ENCODE measurements around the gene GJC3. TPM values are rescaled to one million over a fixed set of nuclear protein-coding genes. Genes with fewer than 3 reads are reported as not detected.
"Not testable (repeated sequence)": the region's sequence is repeated elsewhere in the genome, so short reads cannot be mapped to it uniquely, and the experiment has no call there.

GJC3 gene
- total RNA-seq, 1 experiment from 2014 or later, result 2.3 TPM

GRCh38 chr7:99953649-99954048 is 24.2 kb upstream of the GJC3 start:
- Histone ChIP-seq H4K20me1 (ENCODE audit: control insufficient read depth, insufficient read depth, insufficient read length) (no peaks in the 10 kb centered on the region), H3T11ph (ENCODE audit: low read length) (no peak overlapping the region), H4K91ac (ENCODE audit: insufficient read length, low read depth, low read length) (no peak overlapping the region), H3K18ac (ENCODE audit: insufficient read length, low read depth, low read length) (no peak overlapping the region), H3K56ac (ENCODE audit: insufficient read length, low read depth, low read length) (no peak overlapping the region), H3K14ac (ENCODE audit: insufficient read depth, low read length) (no peak overlapping the region), H3K23ac (ENCODE audit: insufficient read length, low read depth, low read length) (no peak overlapping the region), H2BK5ac (ENCODE audit: insufficient read length, low read length) (no peak overlapping the region), H3K79me1 (ENCODE audit: insufficient read depth, low read depth, low read length, poor library complexity, severe bottlenecking) (no peaks in the 10 kb centered on the region), H3K4me1 (ENCODE audit: insufficient read depth, low read length) (no peaks in the 10 kb centered on the region), H3K27ac (ENCODE audit: insufficient read length, low read depth, low read length) (no peak overlapping the region), H4K8ac (replicated peaks; ENCODE audit: insufficient read length, low read depth, low read length) (no peak overlapping the region), H3K4ac (ENCODE audit: low read depth, low read length) (no peak overlapping the region), H2BK20ac (ENCODE audit: low read depth, low read length, poor library complexity, severe bottlenecking) (no peak overlapping the region), H3K9ac (ENCODE audit: extremely low read depth, insufficient read length, low read length) (no peak overlapping the region), H3K79me2 (ENCODE audit: insufficient read depth, low read length) (no peaks in the 10 kb centered on the region), H2AFZ (ENCODE audit: low read length) (no peak overlapping the region), H4K5ac (ENCODE audit: insufficient read length, low read depth, low read length) (no peak overlapping the region), H3K27me3 (ENCODE audit: insufficient read depth, low read length) (no peaks in the 10 kb centered on the region), H2BK12ac (ENCODE audit: insufficient read length, low read depth, low read length) (no peak overlapping the region), H2AK5ac (ENCODE audit: insufficient read length, low read length) (peak overlapping the region; percentile 72), H2BK15ac (ENCODE audit: low read depth, low read length) (no peak overlapping the region), H3K9me3 (ENCODE audit: control insufficient read depth, low read depth, low read length) (no peaks in the 10 kb centered on the region), H3K4me2 (ENCODE audit: insufficient read depth, insufficient read length, low read length) (no peak overlapping the region), H3K23me2 (ENCODE audit: insufficient read length, low read depth, low read length, poor library complexity, severe bottlenecking) (no peaks in the 10 kb centered on the region), H2BK120ac (ENCODE audit: low read depth, low read length, poor library complexity, severe bottlenecking) (no peak overlapping the region)
- H3K4me1 Mint-ChIP-seq, result no peaks in the 10 kb centered on the region
- no peak for TF ChIP-seq CTCF (conservative IDR thresholded peaks at IDR 0.05)
- no peak overlapping the region; a peak in 1 of 7 replicates for H3K27ac Mint-ChIP-seq
- peaks cover 10% of the 10 kb centered on the region for H3K27me3 Mint-ChIP-seq (ENCODE audit: low read depth)
- WGBS (ENCODE audit: extremely low coverage, insufficient read length, low lambda C conversion rate), result no CpG with 5 or more reads among the region's 3 CpGs
- peaks cover 29 to 30% of the 10 kb centered on the region in 2 experiments for H3K9me3 Mint-ChIP-seq
- no peak for DNase-seq
- H3K4me3 Mint-ChIP-seq, result no peak overlapping the region
- peaks cover 15 to 27% (median 18%) of the 10 kb centered on the region in 3 experiments for H3K36me3 Mint-ChIP-seq (ENCODE audit: insufficient read depth in 1 of 3, low read depth in 3 of 3)

GRCh38 chr7:99952649-99953048 is 23.2 kb upstream of the GJC3 start:
- not testable (repeated sequence) for H3K4ac ChIP-seq (ENCODE audit: low read depth, low read length); H3K56ac ChIP-seq (ENCODE audit: insufficient read length, low read depth, low read length); H2BK5ac ChIP-seq (ENCODE audit: insufficient read length, low read length); H4K91ac ChIP-seq (ENCODE audit: insufficient read length, low read depth, low read length); H2BK12ac ChIP-seq (ENCODE audit: insufficient read length, low read depth, low read length); H3K27ac Mint-ChIP-seq; H2AFZ ChIP-seq (ENCODE audit: low read length); H4K5ac ChIP-seq (ENCODE audit: insufficient read length, low read depth, low read length); H3K27me3 ChIP-seq (ENCODE audit: insufficient read depth, low read length); H2BK120ac ChIP-seq (ENCODE audit: low read depth, low read length, poor library complexity, severe bottlenecking); H4K20me1 ChIP-seq (ENCODE audit: control insufficient read depth, insufficient read depth, insufficient read length); H3K79me1 ChIP-seq (ENCODE audit: insufficient read depth, low read depth, low read length, poor library complexity, severe bottlenecking); H3K27me3 Mint-ChIP-seq (ENCODE audit: low read depth); H3K9ac ChIP-seq (ENCODE audit: extremely low read depth, insufficient read length, low read length); H3K23me2 ChIP-seq (ENCODE audit: insufficient read length, low read depth, low read length, poor library complexity, severe bottlenecking); H3K4me2 ChIP-seq (ENCODE audit: insufficient read depth, insufficient read length, low read length); H3K9me3 ChIP-seq (ENCODE audit: control insufficient read depth, low read depth, low read length); H3T11ph ChIP-seq (ENCODE audit: low read length); H3K23ac ChIP-seq (ENCODE audit: insufficient read length, low read depth, low read length); DNase-seq; H2BK20ac ChIP-seq (ENCODE audit: low read depth, low read length, poor library complexity, severe bottlenecking); H3K14ac ChIP-seq (ENCODE audit: insufficient read depth, low read length); H3K27ac ChIP-seq (ENCODE audit: insufficient read length, low read depth, low read length); H4K8ac ChIP-seq (replicated peaks; ENCODE audit: insufficient read length, low read depth, low read length); H3K4me1 ChIP-seq (ENCODE audit: insufficient read depth, low read length); H3K18ac ChIP-seq (ENCODE audit: insufficient read length, low read depth, low read length); H2AK5ac ChIP-seq (ENCODE audit: insufficient read length, low read length); H3K79me2 ChIP-seq (ENCODE audit: insufficient read depth, low read length); H3K4me1 Mint-ChIP-seq; H2BK15ac ChIP-seq (ENCODE audit: low read depth, low read length); H3K4me3 Mint-ChIP-seq
- Mint-ChIP-seq H3K36me3 (ENCODE audit: insufficient read depth in 1 of 3, low read depth in 3 of 3) (peaks cover 15 to 28% (median 19%) of the 10 kb centered on the region in 3 experiments), H3K9me3 (peaks cover 30 to 33% of the 10 kb centered on the region in 2 experiments)
- WGBS (ENCODE audit: extremely low coverage, insufficient read length, low lambda C conversion rate), result no CpG with 5 or more reads among the region's 4 CpGs
